RWPE2 (cell line): ENCODE results near the gene SAMD14.

Experiments
- ATAC-seq: fragments of 200-7000 bp; cut with Tn5 transposase; 3 replicates; pipeline ENCODE4 v1.9.1; 2021; ENCODE audit warnings: low read depth
- DNase-seq: peaks from one replicate; pipeline ENCODE4 v3.0.0-alpha.2; 2020; ENCODE audit warnings: low spot score
- H3K27ac ChIP-seq: fragments of 450-650 bp; 2 replicates; pipeline ENCODE4 v1.5.1; 2017; ENCODE audit warnings: mild to moderate bottlenecking; ENCODE audit not compliant: poor library complexity, severe bottlenecking
- H3K27me3 ChIP-seq: fragments of 250-450 bp; sonication (Bioruptor Pico); 2 replicates; pipeline ENCODE4 v1.5.1; 2021; ENCODE audit warnings: mild to moderate bottlenecking, moderate library complexity; ENCODE audit not compliant: insufficient read depth, poor library complexity, severe bottlenecking
- H3K36me3 ChIP-seq: fragments of 250-450 bp; sonication (Bioruptor Pico); 2 replicates; pipeline ENCODE4 v1.5.1; 2020; ENCODE audit warnings: low read depth, mild to moderate bottlenecking, moderate library complexity
- H3K4me1 ChIP-seq: fragments of 250-450 bp; sonication (Bioruptor Pico); 2 replicates; pipeline ENCODE4 v1.5.1; 2021; ENCODE audit warnings: mild to moderate bottlenecking, moderate library complexity; ENCODE audit not compliant: insufficient read depth, poor library complexity, severe bottlenecking
- H3K4me3 ChIP-seq: fragments of 250-450 bp; sonication (Bioruptor Pico); 2 replicates; pipeline ENCODE4 v1.5.1; 2021; ENCODE audit warnings: mild to moderate bottlenecking, moderate library complexity; ENCODE audit not compliant: severe bottlenecking
- H3K9me3 ChIP-seq: fragments of 250-450 bp; sonication (Bioruptor Pico); 2 replicates; pipeline ENCODE4 v1.5.1; 2021; ENCODE audit warnings: mild to moderate bottlenecking, moderate library complexity; ENCODE audit not compliant: severe bottlenecking
- TF ChIP-seq, protein P1 (sequence below): fragments of 450-650 bp; IDR thresholded peaks from one replicate; pipeline ENCODE4 v1.5.1; 2017; ENCODE audit warnings: mild to moderate bottlenecking, moderate library complexity; ENCODE audit not compliant: poor library complexity, severe bottlenecking

Gene SAMD14

GRCh38 chr17:50136096-50136687, 6.2 kb upstream of the SAMD14 start:
- Histone ChIP-seq H3K4me3 (no peak overlapping the region), H3K9me3 (no peaks in the 10 kb centered on the region), H3K27ac (no peak overlapping the region), H3K4me1 (no peaks in the 10 kb centered on the region), H3K27me3 (no peaks in the 10 kb centered on the region), H3K36me3 (peaks cover 60% of the 10 kb centered on the region)
- TF ChIP-seq, protein P1, sequence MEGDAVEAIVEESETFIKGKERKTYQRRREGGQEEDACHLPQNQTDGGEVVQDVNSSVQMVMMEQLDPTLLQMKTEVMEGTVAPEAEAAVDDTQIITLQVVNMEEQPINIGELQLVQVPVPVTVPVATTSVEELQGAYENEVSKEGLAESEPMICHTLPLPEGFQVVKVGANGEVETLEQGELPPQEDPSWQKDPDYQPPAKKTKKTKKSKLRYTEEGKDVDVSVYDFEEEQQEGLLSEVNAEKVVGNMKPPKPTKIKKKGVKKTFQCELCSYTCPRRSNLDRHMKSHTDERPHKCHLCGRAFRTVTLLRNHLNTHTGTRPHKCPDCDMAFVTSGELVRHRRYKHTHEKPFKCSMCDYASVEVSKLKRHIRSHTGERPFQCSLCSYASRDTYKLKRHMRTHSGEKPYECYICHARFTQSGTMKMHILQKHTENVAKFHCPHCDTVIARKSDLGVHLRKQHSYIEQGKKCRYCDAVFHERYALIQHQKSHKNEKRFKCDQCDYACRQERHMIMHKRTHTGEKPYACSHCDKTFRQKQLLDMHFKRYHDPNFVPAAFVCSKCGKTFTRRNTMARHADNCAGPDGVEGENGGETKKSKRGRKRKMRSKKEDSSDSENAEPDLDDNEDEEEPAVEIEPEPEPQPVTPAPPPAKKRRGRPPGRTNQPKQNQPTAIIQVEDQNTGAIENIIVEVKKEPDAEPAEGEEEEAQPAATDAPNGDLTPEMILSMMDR = no peak
- DNase-seq = no peak
- ATAC-seq = no peak

DNA sequence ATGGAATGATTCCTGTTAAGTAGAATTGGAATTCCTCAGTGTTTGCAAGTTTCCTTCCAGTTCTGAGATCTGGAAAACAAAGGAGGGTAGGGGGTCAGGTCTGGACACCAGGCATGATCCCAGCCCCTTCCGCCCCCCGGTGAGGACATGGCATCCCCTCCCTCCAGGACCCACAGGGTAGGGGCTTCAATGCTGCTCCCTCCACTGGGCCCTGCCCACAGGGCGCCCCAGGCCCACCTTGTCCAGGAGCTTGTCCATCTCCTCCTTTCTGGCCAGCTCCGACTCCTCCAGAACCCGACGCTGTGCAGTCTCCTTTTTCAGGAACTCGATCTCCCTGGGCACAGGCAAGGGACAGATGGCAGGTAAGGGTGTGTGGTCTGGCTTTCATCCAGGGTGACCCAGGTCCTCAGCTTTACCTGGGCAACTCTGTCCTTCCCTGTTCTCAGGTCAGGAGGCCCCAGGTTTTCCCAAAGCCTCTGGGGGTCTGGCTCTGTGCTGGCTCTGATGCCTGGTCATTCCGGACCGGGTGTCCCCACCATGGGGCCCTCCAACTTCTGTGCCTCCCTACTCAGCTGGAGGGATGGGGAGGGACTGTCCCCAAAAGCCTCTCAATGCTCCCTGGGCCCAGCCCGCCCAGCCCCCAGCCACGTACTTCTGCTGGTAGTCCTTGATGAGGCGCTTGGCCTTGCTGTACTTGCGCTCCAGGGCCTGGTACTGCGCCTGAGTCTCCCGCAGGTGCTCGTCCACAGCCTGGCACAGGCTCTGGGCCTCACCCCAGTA, 5.5 kb upstream of the SAMD14 start:
- TF ChIP-seq, protein P1 = no peak
- ATAC-seq = no peak

GRCh38 chr17:50134206-50135110, 4.5 kb upstream of the SAMD14 start:
- TF ChIP-seq, protein P1 = no peak
- peak; percentile 13; the same call in 1 of the 3 replicates for ATAC-seq
- H3K4me3 ChIP-seq = no peak overlapping the region
- H3K4me1 ChIP-seq = no peaks in the 10 kb centered on the region
- H3K27ac ChIP-seq = no peak overlapping the region
- H3K36me3 ChIP-seq = peaks cover 42% of the 10 kb centered on the region
- no peaks in the 10 kb centered on the region for H3K9me3 ChIP-seq
- no peaks in the 10 kb centered on the region for H3K27me3 ChIP-seq
- DNase-seq = no peak

More for the DNA sequence above, 5.5 kb upstream of the SAMD14 start:
- H3K27ac ChIP-seq = no peak overlapping the region
- H3K27me3 ChIP-seq = no peaks in the 10 kb centered on the region
- H3K36me3 ChIP-seq = peaks cover 53% of the 10 kb centered on the region
- no peaks in the 10 kb centered on the region for H3K4me1 ChIP-seq
- DNase-seq = no peak
- no peak overlapping the region for H3K4me3 ChIP-seq
- H3K9me3 ChIP-seq = no peaks in the 10 kb centered on the region

GRCh38 chr17:50133769-50134099, 3.8 kb upstream of the SAMD14 start:
- H3K36me3 ChIP-seq = peaks cover 35% of the 10 kb centered on the region
- no peaks in the 10 kb centered on the region for H3K4me1 ChIP-seq
- no peak overlapping the region for H3K27ac ChIP-seq
- no peak for DNase-seq
- no peak overlapping the region for H3K4me3 ChIP-seq
- no peak for ATAC-seq
- no peaks in the 10 kb centered on the region for H3K9me3 ChIP-seq
- H3K27me3 ChIP-seq = peaks cover 2% of the 10 kb centered on the region
- TF ChIP-seq, protein P1 = no peak
